Esophagus muscularis mucosa (tissue), 4 donors: ENCODE data around the gene ASCL1. TPM values are rescaled to one million over a fixed set of nuclear protein-coding genes. Genes with fewer than 3 reads are reported as not detected.
A peak's percentile ranks its signal among the peaks of the same experiment; 100 is the strongest.

ENCODE experiments used
- DNase-seq: peaks from one replicate; pipeline ENCODE4 v3.0.0-alpha.2; 2017; ENCODE audit errors: extremely low spot score
- H3K27ac ChIP-seq, 4 donors: fragments of 200-600 bp; sonication (generic); replicated peaks in 1 of 4; 1 replicate in 3 of 4; 2 replicates in 1 of 4; pipeline ENCODE4 v1.5.1; 2016 to 2019; ENCODE audit warnings: mild to moderate bottlenecking in 1 of 4
- H3K27me3 ChIP-seq, 4 donors: fragments of 200-600 bp; sonication (generic); one replicate each; pipeline versions ENCODE4 v1.5.1 to v1.6.0; 2016 to 2019
- H3K36me3 ChIP-seq, 4 donors: fragments of 200-600 bp; sonication (generic); one replicate each; pipeline ENCODE4 v1.5.1; 2016 to 2019
- H3K4me1 ChIP-seq, 4 donors: fragments of 200-600 bp; sonication (generic); one replicate each; pipeline ENCODE4 v1.5.1; 2016 to 2019
- H3K4me3 ChIP-seq, 4 donors: fragments of 200-600 bp; sonication (generic); 1 replicate in 2 of 4; 2 replicates in 2 of 4; pipeline ENCODE4 v1.5.1; 2016 to 2019; ENCODE audit warnings: mild to moderate bottlenecking in 4 of 4, moderate library complexity in 1 of 4
- H3K9me3 ChIP-seq, 4 donors: fragments of 200-600 bp; sonication (generic); 1 replicate in 3 of 4; 2 replicates in 1 of 4; pipeline ENCODE4 v1.5.1; 2016 to 2019
- CTCF ChIP-seq, 3 experiments: fragments of 200-600 bp in 2 of 3; fragments of 450-650 bp in 1 of 3; sonication (generic) in 2 of 3; IDR thresholded peaks; one replicate each; pipeline ENCODE4 v1.5.1; 2017 to 2019; ENCODE audit warnings: antibody characterized with exemption in 3 of 3, mild to moderate bottlenecking in 2 of 3, moderate library complexity in 1 of 3
- EP300 ChIP-seq: sonication (generic); formaldehyde crosslinking; IDR thresholded peaks from one replicate; pipeline ENCODE4 v1.6.1; 2017; ENCODE audit warnings: antibody characterized with exemption
- POLR2A ChIP-seq: fragments of 450-650 bp; IDR thresholded peaks from one replicate; pipeline ENCODE4 v1.6.1; 2017; ENCODE audit warnings: antibody characterized with exemption, moderate library complexity, mild to moderate bottlenecking, low read depth
- POLR2AphosphoS5 ChIP-seq, 2 donors: sonication (generic); formaldehyde crosslinking; IDR thresholded peaks; one replicate each; pipeline ENCODE4 v1.6.1; 2017; ENCODE audit warnings: antibody characterized with exemption in 2 of 2
- WGBS: methylation state at CpG from one replicate; pipeline ENCODE4 v1.1.5; 2018; 5-methylcytosine and 5-hydroxymethylcytosine counted together
- intact Hi-C: fragments of 100-400 bp; cut with DNase I; formaldehyde crosslinking; loops from one replicate; pipeline ENCODE4 v1.15.1; 2023
- total RNA-seq, 4 donors: library from RNA; depleted of rRNA; stranded (reverse); fragments of >200 nt; gene quantifications; one replicate each; pipeline versions ENCODE4 v1.1.0 to v1.2.1, GENCODE V29; 2016

ASCL1 gene
- total RNA-seq, 4 donors from 2014 or later = 0.17 TPM; not detected in 3

- intact Hi-C loops = no loop called here
- no peak for TF ChIP-seq EP300
- TF ChIP-seq CTCF (IDR thresholded peaks at IDR 0.05) = no peak
- no peaks in the 10 kb centered on the region for H3K9me3 ChIP-seq
- H3K4me3 ChIP-seq = no peak overlapping the region
- H3K27me3 ChIP-seq = peaks cover 0 to 3% (median 0%) of the 10 kb centered on the region in 4 donors
- DNase-seq = no peak
- no peaks in the 10 kb centered on the region for H3K36me3 ChIP-seq
- 59% methylated on average over 1 of the region's 1 CpG for WGBS
- H3K27ac ChIP-seq = no peak overlapping the region
- H3K4me1 ChIP-seq = no peaks in the 10 kb centered on the region
These were observed 24.3 kb upstream of the ASCL1 start for GRCh38 chr12:102933168-102933567.

- no peak for DNase-seq
- Histone ChIP-seq H3K9me3 (peaks cover 0 to 16% (median 5%) of the 10 kb centered on the region in 4 donors), H3K4me3 (no peak overlapping the region), H3K27me3 (peaks cover 0 to 20% (median 0%) of the 10 kb centered on the region in 4 donors), H3K36me3 (no peaks in the 10 kb centered on the region), H3K4me1 (no peaks in the 10 kb centered on the region), H3K27ac (no peak overlapping the region)
- TF ChIP-seq POLR2AphosphoS5 (IDR thresholded peaks at IDR 0.05) (no peak), EP300 (no peak), POLR2A (no peak), CTCF (IDR thresholded peaks at IDR 0.05) (no peak)
- intact Hi-C loops = no loop called here
- 75% methylated on average over 1 of the region's 2 CpGs for WGBS
These were observed 18.4 kb upstream of the ASCL1 start for GRCh38 chr12:102939059-102939458.

GRCh38 chr12:102939670-102940222 is 17.7 kb upstream of the ASCL1 start:
- H3K36me3 ChIP-seq = no peaks in the 10 kb centered on the region
- peaks cover 0 to 20% (median 0%) of the 10 kb centered on the region in 4 donors for H3K27me3 ChIP-seq
- no peak overlapping the region for H3K4me3 ChIP-seq
- no peak overlapping the region for H3K27ac ChIP-seq
- no peak for TF ChIP-seq POLR2AphosphoS5 (IDR thresholded peaks at IDR 0.05)
- WGBS = 100% methylated on average over 2 of the region's 2 CpGs
- H3K4me1 ChIP-seq = no peaks in the 10 kb centered on the region
- H3K9me3 ChIP-seq = peaks cover 0 to 16% (median 5%) of the 10 kb centered on the region in 4 donors
- intact Hi-C loops = no loop called here
- no peak for DNase-seq

GRCh38 chr12:102946042-102946441 is 11.4 kb upstream of the ASCL1 start:
- peak; percentile 66 for DNase-seq
- WGBS = 51% methylated on average over 2 of the region's 2 CpGs
- Histone ChIP-seq H3K36me3 (no peaks in the 10 kb centered on the region), H3K27me3 (peaks cover 3 to 54% (median 10%) of the 10 kb centered on the region in 4 donors), H3K4me3 (no peak overlapping the region), H3K27ac (no peak overlapping the region), H3K9me3 (peaks cover 0 to 11% (median 2%) of the 10 kb centered on the region in 4 donors), H3K4me1 (peaks cover 0 to 10% (median 0%) of the 10 kb centered on the region in 4 donors)
- TF ChIP-seq POLR2A (no peak), POLR2AphosphoS5 (IDR thresholded peaks at IDR 0.05) (no peak), CTCF (IDR thresholded peaks at IDR 0.05) (no peak), EP300 (no peak)
- intact Hi-C loops = no loop called here

GRCh38 chr12:102948941-102949352 is 8.5 kb upstream of the ASCL1 start:
- no peaks in the 10 kb centered on the region for H3K9me3 ChIP-seq
- TF ChIP-seq POLR2A (no peak), CTCF (IDR thresholded peaks at IDR 0.05) (peak; percentile 69 to 83 (median 79))
- H3K36me3 ChIP-seq = no peaks in the 10 kb centered on the region
- no peak overlapping the region for H3K27ac ChIP-seq
- peak; percentile 92 for DNase-seq
- intact Hi-C loops = loop anchor here (2.0 kb wide), 1 partner anchor 598 kb away; no protein-coding TSS in a partner anchor
- H3K4me1 ChIP-seq = peaks cover 0 to 13% (median 0%) of the 10 kb centered on the region in 4 donors
- 4% methylated on average over 11 of the region's 11 CpGs for WGBS
- H3K4me3 ChIP-seq = no peak overlapping the region
- H3K27me3 ChIP-seq = peaks cover 3 to 83% (median 13%) of the 10 kb centered on the region in 4 donors
